SK-N-SH (cell line): Measurements from ENCODE around the gene PNPLA8.

Source experiments
- CTCF ChIP-seq: fragments of 200-600 bp; sonication (generic); IDR thresholded peaks from 2 replicates; pipeline ENCODE4 v1.6.1; 2017; ENCODE audit warnings: antibody characterized with exemption, mild to moderate bottlenecking, moderate library complexity
- EZH2phosphoT487 ChIP-seq: fragments of 200-600 bp; sonication (generic); IDR thresholded peaks from 2 replicates; pipeline ENCODE4 v1.6.1; 2017; ENCODE audit warnings: low read depth, mixed run types, mild to moderate bottlenecking, antibody characterized with exemption, moderate library complexity, borderline replicate concordance
- GABPA ChIP-seq: IDR thresholded peaks from 2 replicates; pipeline ENCODE4 v1.4.0; 2012; ENCODE audit warnings: low read depth, mild to moderate bottlenecking
- NFIC ChIP-seq: IDR thresholded peaks from 2 replicates; pipeline ENCODE4 v1.4.0; 2012; ENCODE audit warnings: borderline replicate concordance
- RFX5 ChIP-seq: IDR thresholded peaks from 2 replicates; pipeline ENCODE4 v1.6.1; 2012; ENCODE audit warnings: mild to moderate bottlenecking, improper control_type of control experiment, low read length
- SMC3 ChIP-seq: IDR thresholded peaks from 2 replicates; pipeline ENCODE4 v1.6.1; 2012; ENCODE audit warnings: low read depth, low read length, improper control_type of control experiment
- TCF12 ChIP-seq: IDR thresholded peaks from 2 replicates; pipeline ENCODE4 v1.4.0; 2012
- USF1 ChIP-seq: IDR thresholded peaks from 2 replicates; pipeline ENCODE4 v1.4.0; 2012; ENCODE audit warnings: low read depth, borderline replicate concordance
- YY1 ChIP-seq: IDR thresholded peaks from 2 replicates; pipeline ENCODE4 v1.4.0; 2012; ENCODE audit warnings: low read depth, mild to moderate bottlenecking
- TF ChIP-seq, protein P1 (sequence below): IDR thresholded peaks from 2 replicates; pipeline ENCODE4 v1.4.0; 2012; ENCODE audit warnings: low read depth
- TF ChIP-seq, protein P2 (sequence below): fragments of 150-350 bp; IDR thresholded peaks from 2 replicates; pipeline ENCODE4 v1.6.1; 2016; ENCODE audit warnings: mild to moderate bottlenecking, low read depth, low read length

- TF ChIP-seq SMC3 (no peak), CTCF (no peak), GABPA (no peak), YY1 (no peak), EZH2phosphoT487 (no peak), USF1 (no peak), TCF12 (no peak), NFIC (no peak), RFX5 (no peak)
- TF ChIP-seq, protein P1, sequence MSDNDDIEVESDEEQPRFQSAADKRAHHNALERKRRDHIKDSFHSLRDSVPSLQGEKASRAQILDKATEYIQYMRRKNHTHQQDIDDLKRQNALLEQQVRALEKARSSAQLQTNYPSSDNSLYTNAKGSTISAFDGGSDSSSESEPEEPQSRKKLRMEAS, result no peak
- TF ChIP-seq, protein P2, sequence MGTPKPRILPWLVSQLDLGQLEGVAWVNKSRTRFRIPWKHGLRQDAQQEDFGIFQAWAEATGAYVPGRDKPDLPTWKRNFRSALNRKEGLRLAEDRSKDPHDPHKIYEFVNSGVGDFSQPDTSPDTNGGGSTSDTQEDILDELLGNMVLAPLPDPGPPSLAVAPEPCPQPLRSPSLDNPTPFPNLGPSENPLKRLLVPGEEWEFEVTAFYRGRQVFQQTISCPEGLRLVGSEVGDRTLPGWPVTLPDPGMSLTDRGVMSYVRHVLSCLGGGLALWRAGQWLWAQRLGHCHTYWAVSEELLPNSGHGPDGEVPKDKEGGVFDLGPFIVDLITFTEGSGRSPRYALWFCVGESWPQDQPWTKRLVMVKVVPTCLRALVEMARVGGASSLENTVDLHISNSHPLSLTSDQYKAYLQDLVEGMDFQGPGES, result no peak
These were observed 39.5 kb downstream of the PNPLA8 start for GRCh38 chr7:108486291-108486966.
